GM12878 (cell line): ENCODE data around the gene PM20D2. TPM values are rescaled to one million over a fixed set of nuclear protein-coding genes. Genes with fewer than 3 reads are reported as not detected.
A peak's percentile ranks its signal among the peaks of the same experiment; 100 is the strongest.

ENCODE experiments used
- HDGF ChIP-seq: fragments of 450-650 bp; IDR thresholded peaks from 2 replicates; pipeline ENCODE4 v1.6.1; 2016; ENCODE audit warnings: antibody characterized with exemption
- IKZF1 ChIP-seq: fragments of 450-650 bp; conservative IDR thresholded peaks from 2 replicates; pipeline ENCODE4 v1.6.1; 2017; ENCODE audit warnings: antibody characterized with exemption, mild to moderate bottlenecking
- IKZF2 ChIP-seq, 2 experiments: fragments of 450-650 bp; IDR thresholded peaks; 2 replicates each; pipeline ENCODE4 v1.6.1; 2017; ENCODE audit warnings: mild to moderate bottlenecking in 2 of 2, moderate library complexity in 2 of 2
- MEF2A ChIP-seq: IDR thresholded peaks from 2 replicates; pipeline ENCODE4 v1.6.1; 2011; ENCODE audit warnings: low read depth, mild to moderate bottlenecking, low read length, moderate library complexity; ENCODE audit not compliant: insufficient read depth
- MLLT1 ChIP-seq: fragments of 450-650 bp; IDR thresholded peaks from 2 replicates; pipeline ENCODE4 v1.6.1; 2016; ENCODE audit warnings: mild to moderate bottlenecking
- MTA3 ChIP-seq: IDR thresholded peaks from 2 replicates; pipeline ENCODE4 v1.6.1; 2012; ENCODE audit warnings: low read length, inconsistent platforms, borderline replicate concordance
- POLR2AphosphoS2 ChIP-seq: IDR thresholded peaks from 2 replicates; pipeline ENCODE4 v1.6.1; 2011; ENCODE audit warnings: low read depth, mild to moderate bottlenecking, low read length, improper control_type of control experiment, moderate library complexity
- SMAD5 ChIP-seq: IDR thresholded peaks from 2 replicates; pipeline ENCODE4 v1.6.1; 2016; ENCODE audit warnings: antibody characterized with exemption, low read depth
- USF2 ChIP-seq: IDR thresholded peaks from 2 replicates; pipeline ENCODE4 v1.6.1; 2011; ENCODE audit warnings: low read depth, low read length, improper control_type of control experiment, borderline replicate concordance
- ZBTB11 ChIP-seq: fragments of 450-650 bp; formaldehyde crosslinking; IDR thresholded peaks from 2 replicates; pipeline ENCODE4 v1.5.0; 2022; ENCODE audit warnings: mild to moderate bottlenecking, missing genetic modification characterization
- ZNF207 ChIP-seq: fragments of 450-650 bp; IDR thresholded peaks from 2 replicates; pipeline ENCODE4 v1.6.1; 2014; ENCODE audit warnings: antibody characterized with exemption, mild to moderate bottlenecking, borderline replicate concordance
- polyA plus RNA-seq, 11 experiments: library from polyadenylated mRNA; depleted of rRNA in 4 of 11; unstranded in 6 of 11; stranded (reverse) in 5 of 11; fragments of >200 nt; fragmentation: Nextera tagmentation in 4 of 11; fragmentation: Illumina TruSeq in 1 of 11; extraction: Ambion mirVana in 4 of 11; extraction: Trizol in 1 of 11; gene quantifications; 1 replicate in 1 of 11; 2 replicates in 10 of 11; pipeline versions ENCODE4 v1.2.1 to v1.2.3, GENCODE V29; 2011 to 2016; ENCODE audit warnings: inconsistent platforms in 2 of 11, missing spikeins in 2 of 11, low read depth in 1 of 11
- total RNA-seq, 4 experiments: library from RNA; depleted of rRNA in 3 of 4; stranded (reverse); fragments of >200 nt in 3 of 4; fragmentation: Illumina TruSeq in 1 of 4; extraction: Trizol in 1 of 4; gene quantifications; 2 replicates each; pipeline versions ENCODE4 v1.2.1 to v1.2.3, GENCODE V29; 2013 to 2021
- TF ChIP-seq, protein P1 (sequence below): fragments of 450-650 bp; IDR thresholded peaks from 2 replicates; pipeline ENCODE4 v1.6.1; 2016; ENCODE audit warnings: mild to moderate bottlenecking
- TF ChIP-seq, protein P2 (sequence below): fragments of 450-650 bp; IDR thresholded peaks from 2 replicates; pipeline ENCODE4 v1.6.1; 2018; ENCODE audit warnings: borderline replicate concordance, mild to moderate bottlenecking; ENCODE audit not compliant: partially characterized antibody
- TF ChIP-seq, protein P3 (sequence below): fragments of 450-650 bp; formaldehyde crosslinking; IDR thresholded peaks from 2 replicates; pipeline ENCODE4 v1.4.0; 2022; ENCODE audit warnings: mild to moderate bottlenecking, moderate library complexity

Gene PM20D2
- total and polyA plus RNA-seq, 10 of the 15 experiments (the other 5 are each of a cell fraction or from before 2014, with no cell fraction given), result 7.8 to 23.6 (median 15.7) TPM

- TF ChIP-seq ZBTB11 (no peak), SMAD5 (no peak), MLLT1 (no peak), MEF2A (no peak), ZNF207 (no peak), USF2 (no peak), IKZF2 (IDR thresholded peaks at IDR 0.05) (no peak), MTA3 (no peak), POLR2AphosphoS2 (no peak), HDGF (no peak), IKZF1 (peak; percentile 38)
- TF ChIP-seq, protein P1, sequence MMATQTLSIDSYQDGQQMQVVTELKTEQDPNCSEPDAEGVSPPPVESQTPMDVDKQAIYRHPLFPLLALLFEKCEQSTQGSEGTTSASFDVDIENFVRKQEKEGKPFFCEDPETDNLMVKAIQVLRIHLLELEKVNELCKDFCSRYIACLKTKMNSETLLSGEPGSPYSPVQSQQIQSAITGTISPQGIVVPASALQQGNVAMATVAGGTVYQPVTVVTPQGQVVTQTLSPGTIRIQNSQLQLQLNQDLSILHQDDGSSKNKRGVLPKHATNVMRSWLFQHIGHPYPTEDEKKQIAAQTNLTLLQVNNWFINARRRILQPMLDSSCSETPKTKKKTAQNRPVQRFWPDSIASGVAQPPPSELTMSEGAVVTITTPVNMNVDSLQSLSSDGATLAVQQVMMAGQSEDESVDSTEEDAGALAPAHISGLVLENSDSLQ, result no peak
- TF ChIP-seq, protein P2, sequence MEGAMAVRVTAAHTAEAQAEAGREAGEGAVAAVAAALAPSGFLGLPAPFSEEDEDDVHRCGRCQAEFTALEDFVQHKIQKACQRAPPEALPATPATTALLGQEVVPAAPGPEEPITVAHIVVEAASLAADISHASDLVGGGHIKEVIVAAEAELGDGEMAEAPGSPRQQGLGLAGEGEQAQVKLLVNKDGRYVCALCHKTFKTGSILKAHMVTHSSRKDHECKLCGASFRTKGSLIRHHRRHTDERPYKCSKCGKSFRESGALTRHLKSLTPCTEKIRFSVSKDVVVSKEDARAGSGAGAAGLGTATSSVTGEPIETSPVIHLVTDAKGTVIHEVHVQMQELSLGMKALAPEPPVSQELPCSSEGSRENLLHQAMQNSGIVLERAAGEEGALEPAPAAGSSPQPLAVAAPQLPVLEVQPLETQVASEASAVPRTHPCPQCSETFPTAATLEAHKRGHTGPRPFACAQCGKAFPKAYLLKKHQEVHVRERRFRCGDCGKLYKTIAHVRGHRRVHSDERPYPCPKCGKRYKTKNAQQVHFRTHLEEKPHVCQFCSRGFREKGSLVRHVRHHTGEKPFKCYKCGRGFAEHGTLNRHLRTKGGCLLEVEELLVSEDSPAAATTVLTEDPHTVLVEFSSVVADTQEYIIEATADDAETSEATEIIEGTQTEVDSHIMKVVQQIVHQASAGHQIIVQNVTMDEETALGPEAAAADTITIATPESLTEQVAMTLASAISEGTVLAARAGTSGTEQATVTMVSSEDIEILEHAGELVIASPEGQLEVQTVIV, result no peak
- TF ChIP-seq, protein P3, sequence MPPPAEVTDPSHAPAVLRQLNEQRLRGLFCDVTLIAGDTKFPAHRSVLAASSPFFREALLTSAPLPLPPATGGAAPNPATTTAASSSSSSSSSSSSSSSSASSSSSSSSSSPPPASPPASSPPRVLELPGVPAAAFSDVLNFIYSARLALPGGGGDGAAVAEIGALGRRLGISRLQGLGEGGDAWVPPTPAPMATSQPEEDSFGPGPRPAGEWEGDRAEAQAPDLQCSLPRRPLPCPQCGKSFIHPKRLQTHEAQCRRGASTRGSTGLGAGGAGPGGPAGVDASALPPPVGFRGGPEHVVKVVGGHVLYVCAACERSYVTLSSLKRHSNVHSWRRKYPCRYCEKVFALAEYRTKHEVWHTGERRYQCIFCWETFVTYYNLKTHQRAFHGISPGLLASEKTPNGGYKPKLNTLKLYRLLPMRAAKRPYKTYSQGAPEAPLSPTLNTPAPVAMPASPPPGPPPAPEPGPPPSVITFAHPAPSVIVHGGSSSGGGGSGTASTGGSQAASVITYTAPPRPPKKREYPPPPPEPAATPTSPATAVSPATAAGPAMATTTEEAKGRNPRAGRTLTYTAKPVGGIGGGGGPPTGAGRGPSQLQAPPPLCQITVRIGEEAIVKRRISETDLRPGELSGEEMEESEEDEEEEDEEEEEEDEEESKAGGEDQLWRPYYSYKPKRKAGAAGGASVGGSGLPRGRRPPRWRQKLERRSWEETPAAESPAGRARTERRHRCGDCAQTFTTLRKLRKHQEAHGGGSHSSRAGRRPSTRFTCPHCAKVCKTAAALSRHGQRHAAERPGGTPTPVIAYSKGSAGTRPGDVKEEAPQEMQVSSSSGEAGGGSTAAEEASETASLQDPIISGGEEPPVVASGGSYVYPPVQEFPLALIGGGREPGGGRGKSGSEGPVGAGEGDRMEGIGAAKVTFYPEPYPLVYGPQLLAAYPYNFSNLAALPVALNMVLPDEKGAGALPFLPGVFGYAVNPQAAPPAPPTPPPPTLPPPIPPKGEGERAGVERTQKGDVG (CRISPR knock-in tag), result no peak
Observed at GRCh38 chr6:89117211-89118108, 28.4 kb upstream of the PM20D2 start, which contains the start of gene SRSF12 (continued).
